Measurements from ENCODE around the gene CLN6.
"Not testable (repeated sequence)": the region's sequence is repeated elsewhere in the genome, so short reads cannot be mapped to it uniquely, and the experiment has no call there.

The CLN6 gene

DNA sequence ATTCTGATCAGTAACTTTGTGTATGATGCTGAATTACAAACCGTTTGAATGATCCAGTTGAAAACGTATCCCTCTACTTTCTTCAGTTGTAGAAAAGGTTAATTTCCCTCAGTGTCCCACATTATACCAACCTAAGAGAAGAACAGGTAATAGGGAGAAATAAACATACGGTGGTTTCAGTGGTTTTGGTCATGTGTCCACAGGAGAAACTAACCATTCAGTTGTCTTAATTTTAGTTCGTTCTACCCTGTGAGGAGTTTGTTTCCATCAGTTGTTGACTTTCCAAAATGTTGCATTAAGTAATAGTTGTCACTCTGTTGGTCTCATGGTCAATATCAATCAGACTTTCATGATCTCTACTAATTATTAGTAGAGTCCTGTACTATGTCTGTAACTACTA, 39.5 kb downstream of the CLN6 start:
- DNase-seq (ENCODE audit: low spot score): no peak

DNA sequence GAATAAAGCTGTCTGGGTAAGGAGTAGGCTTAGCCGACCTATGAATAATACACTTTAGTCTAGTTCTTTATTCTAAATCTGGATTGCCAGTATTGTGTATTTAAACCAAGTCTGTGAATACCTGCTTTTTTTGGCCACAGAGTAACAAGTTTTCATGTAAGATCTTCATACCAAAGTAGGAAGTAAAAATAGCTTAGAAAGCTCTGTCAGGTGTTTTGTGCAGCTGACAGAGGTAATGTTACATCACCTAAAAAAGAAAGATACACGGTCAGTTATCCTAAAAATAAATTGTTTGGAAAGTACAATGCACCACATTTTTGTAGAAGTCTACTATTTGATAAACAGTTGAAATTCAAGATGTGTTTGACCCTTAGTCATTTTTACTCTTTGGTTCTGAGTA, 40.9 kb downstream of the CLN6 start:
- DNase-seq (ENCODE audit: low spot score): no peak

DNA sequence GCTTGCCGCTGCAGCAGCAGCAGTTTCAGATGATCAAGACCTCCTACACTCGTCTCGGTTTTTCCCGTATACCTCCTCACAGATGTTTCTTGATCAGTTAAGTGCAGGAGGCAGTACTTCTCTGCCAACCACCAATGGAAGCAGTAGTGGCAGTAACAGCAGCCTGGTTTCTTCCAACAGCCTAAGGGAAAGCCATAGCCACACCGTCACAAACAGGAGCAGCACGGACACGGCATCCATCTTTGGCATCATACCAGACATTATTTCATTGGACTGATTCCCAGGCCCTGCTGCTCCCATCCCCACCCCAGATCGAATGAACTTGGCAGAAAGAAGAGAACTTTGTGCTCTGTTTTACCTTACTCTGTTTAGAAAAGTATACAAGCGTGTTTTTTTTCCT, 42.0 kb downstream of the CLN6 start:
- no peak for DNase-seq (ENCODE audit: low spot score)

DNA sequence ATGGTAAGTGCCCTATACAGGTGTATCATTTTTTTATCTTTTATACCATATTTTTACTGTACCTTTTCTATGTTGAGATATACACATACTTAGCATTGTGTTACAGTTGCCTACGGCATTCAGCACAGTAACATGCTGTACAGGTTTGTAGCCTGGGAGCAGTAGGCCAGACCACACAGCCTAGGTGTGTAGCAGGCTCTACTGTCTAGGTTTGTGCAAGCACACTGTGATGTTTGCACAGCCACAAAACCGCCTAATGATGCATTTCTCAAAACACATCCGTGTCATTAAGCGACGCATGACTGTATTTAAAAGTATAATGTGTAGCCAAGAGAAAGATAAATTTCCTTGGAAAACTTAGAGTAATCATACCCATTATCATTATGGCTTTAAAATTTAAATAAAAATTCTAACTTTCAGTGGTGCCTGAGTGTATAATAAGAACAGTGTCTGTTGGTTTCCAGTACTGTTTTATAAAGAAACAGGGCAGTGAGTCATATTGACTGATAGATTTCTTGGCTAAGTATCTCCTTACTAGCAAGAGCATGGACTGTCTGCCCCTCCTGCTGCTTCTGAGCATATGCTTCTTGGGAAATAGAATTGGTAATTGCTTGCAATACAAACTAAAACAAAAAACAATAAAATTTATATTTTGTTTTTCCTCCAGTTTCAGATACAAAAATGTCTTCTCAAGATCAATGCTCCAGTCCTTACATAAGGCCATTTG, 42.7 kb downstream of the CLN6 start:
- no peak for DNase-seq (ENCODE audit: low spot score)

DNA sequence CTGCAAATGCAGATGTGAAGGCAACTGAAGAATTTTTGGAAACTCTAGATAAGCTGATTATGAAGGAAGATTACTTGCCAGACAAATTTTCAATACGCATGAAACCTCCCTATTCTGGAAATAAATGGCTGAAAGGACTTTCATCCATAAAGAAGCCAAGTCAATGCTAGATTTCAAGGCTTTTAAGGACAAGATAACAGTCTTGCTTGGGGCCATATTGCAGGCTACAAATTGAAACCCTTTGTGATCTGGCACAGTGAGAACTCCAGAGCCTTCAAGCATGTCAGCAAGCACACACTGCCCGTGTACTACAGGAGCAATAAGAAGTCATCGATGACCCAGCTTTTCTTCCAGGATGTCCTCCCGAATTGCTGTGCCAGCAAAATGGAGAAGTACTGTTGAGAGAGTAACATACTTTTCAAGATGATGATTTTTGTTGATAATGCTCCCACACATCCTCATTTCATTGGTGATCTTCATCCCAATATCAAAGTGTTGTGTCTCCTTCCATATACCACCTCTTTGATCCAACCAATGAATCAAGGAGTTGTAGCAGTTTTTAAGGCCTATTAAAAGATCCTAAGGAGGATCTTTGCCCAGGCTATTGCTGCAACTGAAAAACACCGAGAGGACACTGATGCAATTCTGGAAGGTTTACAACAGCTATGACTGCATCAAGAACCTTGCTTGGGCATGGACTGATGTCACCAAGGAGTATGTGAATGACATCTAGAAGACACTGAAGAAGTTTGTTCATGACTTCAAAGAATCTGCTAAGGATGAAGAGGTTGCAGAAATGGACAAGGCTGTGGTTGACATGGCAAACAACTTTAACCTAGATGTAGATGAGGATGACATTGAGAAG, 44.7 kb downstream of the CLN6 start:
- no peak for DNase-seq (ENCODE audit: low spot score)

DNA sequence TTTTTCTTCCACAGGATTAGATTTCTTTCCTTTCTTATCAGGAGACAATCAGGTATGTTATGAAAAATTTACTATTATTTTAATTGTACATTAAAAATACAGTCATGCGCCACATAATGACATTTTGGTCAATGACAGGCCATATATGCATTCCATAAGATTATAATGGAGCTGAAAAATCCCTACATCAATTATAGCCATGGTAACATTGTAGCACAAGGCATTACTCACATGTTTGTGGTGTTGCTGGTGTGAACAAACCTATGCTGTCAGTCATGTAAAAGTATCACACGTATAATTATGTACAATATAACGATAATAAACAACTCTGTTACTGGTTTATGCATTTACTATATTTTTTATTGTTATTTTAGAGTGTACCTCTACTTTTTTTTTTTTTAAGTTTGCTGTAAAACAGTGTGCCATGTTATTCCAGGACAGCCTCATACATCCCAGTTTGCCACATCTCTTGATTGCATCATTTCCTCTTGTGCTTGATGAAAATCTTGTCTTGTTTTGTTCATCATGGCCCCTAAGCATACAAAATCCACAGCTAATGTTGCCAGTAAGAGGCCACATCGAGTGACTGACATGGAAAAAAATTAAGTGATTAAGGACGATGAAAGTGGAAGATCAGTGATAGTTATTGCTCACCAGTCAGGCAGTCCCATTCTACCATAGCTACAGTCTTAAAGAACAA, 45.8 kb downstream of the CLN6 start:
- no peak for DNase-seq (ENCODE audit: low spot score)

DNA sequence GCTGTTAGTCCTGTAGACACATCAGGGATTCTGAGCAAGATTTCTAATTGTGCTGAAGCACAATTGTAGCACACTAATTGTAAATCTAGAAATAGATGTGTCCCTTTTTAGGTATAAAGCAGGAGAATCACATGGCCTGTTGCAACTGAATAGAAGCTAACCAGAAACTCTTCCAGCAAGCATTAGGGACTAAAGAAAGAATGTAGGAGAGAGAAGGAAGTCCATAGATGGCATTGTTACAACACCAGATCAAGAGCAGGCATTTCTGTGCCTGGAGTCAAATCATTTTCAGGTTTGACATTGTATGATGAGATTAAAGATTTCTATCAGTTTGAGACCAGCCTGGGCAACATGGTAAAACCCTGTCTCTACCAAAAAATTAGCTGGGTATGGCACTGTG, 51.8 kb downstream of the CLN6 start:
- DNase-seq (ENCODE audit: low spot score): no peak

DNA sequence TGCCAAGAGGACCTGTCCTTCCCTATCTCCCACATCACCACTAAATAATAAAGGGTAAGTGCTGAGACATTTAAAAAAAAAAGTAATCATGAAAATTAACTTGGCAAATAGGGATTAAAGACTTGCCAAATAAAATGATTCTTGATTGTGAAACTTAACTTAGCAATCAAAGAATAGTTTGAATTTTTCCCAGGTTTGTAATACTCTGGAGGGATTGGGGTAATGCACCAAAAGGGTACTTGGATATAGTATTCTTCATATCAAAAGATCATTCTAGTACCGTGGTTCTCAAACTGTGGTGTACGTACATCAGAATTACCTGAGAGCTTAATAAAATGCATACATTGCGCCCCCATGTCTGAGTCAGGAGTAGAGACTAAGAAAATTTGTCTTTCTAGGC, 52.9 kb downstream of the CLN6 start:
- no peak for DNase-seq (ENCODE audit: low spot score)

DNA sequence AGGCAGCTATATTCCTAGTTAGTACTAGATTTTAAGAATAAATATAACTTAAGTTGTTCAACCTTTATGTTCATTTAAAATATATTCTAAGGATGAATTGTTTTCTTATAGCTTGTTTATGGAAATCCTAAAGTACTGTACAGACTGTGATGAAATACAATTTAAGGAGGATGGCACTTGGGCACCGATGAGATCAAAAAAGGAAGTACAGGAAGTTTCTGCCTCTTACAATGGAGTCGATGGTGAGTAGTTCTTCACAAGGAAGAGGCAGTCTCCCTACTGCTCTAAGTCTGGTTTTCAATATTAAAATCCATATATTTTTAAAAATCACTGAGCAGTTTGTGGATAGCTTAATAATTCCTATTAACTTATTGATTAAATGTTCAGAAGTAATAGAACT, 54.0 kb downstream of the CLN6 start:
- no peak for DNase-seq (ENCODE audit: low spot score)

DNA sequence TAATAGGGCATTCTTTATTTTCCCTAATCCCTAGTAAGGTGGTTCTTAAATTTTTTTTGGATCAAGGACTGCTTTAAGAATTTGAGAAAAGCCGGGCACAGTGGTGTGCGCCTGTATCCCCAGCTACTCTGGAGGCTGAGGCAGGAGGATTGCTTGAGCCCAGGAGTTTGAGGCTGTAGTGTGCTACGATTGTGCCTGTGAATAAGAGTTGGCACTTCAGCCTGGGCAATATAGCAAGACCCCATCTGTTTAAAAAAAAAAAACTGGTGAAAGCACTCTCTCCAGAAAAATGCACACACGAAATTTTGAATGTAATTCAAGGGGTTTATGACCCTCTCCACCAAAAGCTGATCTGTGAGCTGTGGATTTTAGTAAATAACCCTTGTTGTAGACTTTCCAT, 56.4 kb downstream of the CLN6 start:
- no peak for DNase-seq (ENCODE audit: low spot score)

DNA sequence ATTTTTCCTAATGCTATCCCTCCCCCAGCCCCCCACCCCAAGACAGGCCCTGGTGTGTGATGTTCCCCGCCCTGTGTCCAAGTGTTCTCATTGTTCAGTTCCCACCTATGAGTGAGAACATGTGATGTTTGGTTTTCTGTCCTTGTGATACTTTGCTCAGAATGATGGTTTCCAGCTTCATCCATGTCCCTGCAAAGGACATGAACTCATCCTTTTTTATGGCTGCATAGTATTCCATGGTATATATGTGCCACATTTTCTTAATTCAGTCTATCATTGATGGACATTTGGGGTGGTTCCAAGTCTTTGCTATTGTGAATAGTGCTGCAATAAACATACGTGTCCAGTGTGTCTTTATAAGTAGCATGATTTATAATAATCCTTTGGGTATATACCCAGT, 57.5 kb downstream of the CLN6 start:
- not testable (repeated sequence) for DNase-seq (ENCODE audit: low spot score)

DNA sequence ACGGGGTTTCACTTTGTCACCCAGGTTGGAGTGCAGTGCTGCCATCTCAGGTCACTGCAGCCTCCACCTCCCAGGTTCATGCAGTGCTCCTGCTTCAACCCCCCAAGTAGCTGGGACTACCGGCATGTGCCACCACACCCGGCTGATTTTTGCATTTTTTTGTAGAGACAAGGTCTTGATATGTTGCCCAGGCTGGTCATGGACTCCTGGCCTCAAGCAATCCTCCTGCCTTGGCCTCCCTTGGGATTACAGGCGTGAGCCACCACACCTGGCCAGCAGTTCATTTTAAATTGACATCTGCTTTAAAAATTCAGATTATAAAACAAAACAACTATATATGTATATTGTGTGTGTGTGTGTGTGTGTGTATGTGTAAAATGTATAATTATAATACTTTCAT, 62.7 kb downstream of the CLN6 start:
- no peak for DNase-seq (ENCODE audit: low spot score)

DNA sequence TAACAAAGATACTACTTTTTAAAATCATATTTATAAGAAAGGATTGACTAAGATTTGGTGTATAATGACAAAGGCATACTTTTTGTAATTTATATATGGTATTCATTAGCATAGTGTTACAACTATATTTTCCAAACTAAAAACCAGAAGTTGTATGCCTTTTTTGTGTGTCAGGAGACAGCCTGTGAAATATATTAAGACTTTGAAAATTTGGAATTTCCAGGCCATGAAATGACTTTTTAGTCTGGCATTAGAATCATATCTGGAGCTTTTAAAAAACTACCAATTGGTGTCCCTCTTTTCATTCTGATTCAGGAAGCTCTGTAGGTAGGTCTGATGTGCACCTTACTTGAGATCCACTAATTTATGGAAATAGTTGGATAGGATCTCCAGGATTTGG, 66.3 kb downstream of the CLN6 start:
- DNase-seq (ENCODE audit: low spot score): no peak

DNA sequence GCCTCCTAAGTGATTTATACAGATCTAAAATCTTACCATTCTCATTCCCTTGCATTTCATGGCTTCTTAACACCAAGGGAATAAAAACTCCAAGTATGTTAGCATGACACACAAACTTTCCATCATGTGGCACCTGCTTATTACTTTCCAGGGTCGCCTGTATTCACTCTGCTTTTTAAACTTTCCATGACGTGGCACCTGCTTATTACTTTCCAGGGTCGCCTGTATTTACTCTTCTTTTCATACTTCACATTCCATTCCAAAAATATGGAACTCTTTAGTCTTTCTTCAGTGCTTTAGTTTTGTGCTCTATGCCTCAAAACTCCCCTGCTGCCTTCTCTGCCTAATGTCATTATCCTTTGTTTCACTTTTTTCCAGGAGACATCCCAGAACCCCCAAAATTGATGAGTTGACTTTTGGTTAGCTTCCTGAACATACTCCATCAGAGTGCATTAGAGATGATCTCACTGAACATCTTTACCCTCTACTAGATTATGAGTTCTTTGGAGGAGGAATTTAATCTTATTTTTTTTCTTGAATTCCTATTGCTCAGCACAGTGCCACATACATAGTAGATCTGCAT, 71.4 kb downstream of the CLN6 start:
- DNase-seq (ENCODE audit: low spot score): no peak

DNA sequence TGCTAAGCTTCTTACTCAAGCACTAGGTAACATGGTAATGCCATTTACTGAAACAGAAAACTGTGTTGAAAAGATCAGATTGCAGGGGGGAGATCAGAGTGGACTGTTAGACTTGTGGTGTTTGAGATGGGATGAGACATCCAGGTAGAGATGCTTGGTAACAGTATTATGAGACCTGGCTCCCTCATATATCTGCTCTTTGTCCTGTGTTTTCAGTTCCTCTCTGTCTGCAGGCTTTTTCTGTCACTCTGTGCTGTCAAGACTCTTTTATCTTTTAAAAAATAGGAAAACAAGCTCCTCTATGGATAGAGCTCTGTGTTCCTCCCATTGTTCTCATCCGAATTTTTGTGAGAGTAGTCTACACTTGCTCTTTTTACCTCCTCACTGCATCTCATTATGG, 72.5 kb downstream of the CLN6 start:
- DNase-seq (ENCODE audit: low spot score): no peak

Measured in HuH-7.5 (cell line).